Brain microvascular endothelial cell (primary cell): Measurements from ENCODE around the gene MAP2K4.

Source experiments
- DNase-seq: peaks from one replicate; pipeline ENCODE4 v3.0.0-alpha.2; 2020
- H3K27ac ChIP-seq: fragments of 250-450 bp; sonication (Bioruptor Pico); 2 replicates; pipeline ENCODE4 v1.5.1; 2020; ENCODE audit warnings: mild to moderate bottlenecking, moderate library complexity
- H3K27me3 ChIP-seq: fragments of 250-450 bp; sonication (Bioruptor Pico); replicated peaks from 2 replicates; pipeline ENCODE4 v1.5.1; 2020; ENCODE audit warnings: mild to moderate bottlenecking
- H3K36me3 ChIP-seq: fragments of 250-450 bp; sonication (Bioruptor Pico); replicated peaks from 2 replicates; pipeline ENCODE4 v1.5.1; 2020; ENCODE audit warnings: mild to moderate bottlenecking
- H3K4me3 ChIP-seq: 2 replicates; pipeline ENCODE4 v1.5.1; 2011; ENCODE audit warnings: low read depth, mild to moderate bottlenecking, control low read depth, low read length, moderate library complexity
- in situ Hi-C: cut with HindIII; loops from 2 replicates; pipeline ENCODE4 v1.10.0; 2017; ENCODE audit warnings: low sequenced_read_pairs, low pct_ligation_motif_present
- TF ChIP-seq, protein P1 (sequence below): IDR thresholded peaks from 2 replicates; pipeline ENCODE4 v1.5.1; 2011; ENCODE audit warnings: low read depth, mild to moderate bottlenecking, moderate library complexity, low read length, control low read depth, inconsistent platforms; ENCODE audit errors: missing control alignments

Gene MAP2K4

DNA sequence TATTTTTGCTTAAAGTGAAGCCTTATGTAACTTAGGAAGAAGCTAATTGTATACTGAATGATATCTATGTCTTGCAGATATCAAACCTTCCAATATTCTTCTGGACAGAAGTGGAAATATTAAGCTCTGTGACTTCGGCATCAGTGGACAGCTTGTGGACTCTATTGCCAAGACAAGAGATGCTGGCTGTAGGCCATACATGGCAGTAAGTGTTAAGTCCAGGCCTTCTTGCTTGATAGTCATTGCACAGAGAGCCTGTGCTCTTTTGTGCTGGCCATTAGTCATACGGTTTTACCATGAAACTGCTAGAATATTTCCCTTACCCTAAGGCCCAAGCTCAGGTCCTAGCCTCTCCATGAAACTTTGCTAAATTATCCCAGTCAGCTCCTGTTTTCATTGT lies 92.5 kb downstream of the MAP2K4 start:
- H3K36me3 ChIP-seq, result peaks cover 4% of the 10 kb centered on the region
- H3K27me3 ChIP-seq, result no peaks in the 10 kb centered on the region
- no peak overlapping the region for H3K4me3 ChIP-seq
- TF ChIP-seq, protein P1, sequence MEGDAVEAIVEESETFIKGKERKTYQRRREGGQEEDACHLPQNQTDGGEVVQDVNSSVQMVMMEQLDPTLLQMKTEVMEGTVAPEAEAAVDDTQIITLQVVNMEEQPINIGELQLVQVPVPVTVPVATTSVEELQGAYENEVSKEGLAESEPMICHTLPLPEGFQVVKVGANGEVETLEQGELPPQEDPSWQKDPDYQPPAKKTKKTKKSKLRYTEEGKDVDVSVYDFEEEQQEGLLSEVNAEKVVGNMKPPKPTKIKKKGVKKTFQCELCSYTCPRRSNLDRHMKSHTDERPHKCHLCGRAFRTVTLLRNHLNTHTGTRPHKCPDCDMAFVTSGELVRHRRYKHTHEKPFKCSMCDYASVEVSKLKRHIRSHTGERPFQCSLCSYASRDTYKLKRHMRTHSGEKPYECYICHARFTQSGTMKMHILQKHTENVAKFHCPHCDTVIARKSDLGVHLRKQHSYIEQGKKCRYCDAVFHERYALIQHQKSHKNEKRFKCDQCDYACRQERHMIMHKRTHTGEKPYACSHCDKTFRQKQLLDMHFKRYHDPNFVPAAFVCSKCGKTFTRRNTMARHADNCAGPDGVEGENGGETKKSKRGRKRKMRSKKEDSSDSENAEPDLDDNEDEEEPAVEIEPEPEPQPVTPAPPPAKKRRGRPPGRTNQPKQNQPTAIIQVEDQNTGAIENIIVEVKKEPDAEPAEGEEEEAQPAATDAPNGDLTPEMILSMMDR, result no peak
- no peak overlapping the region for H3K27ac ChIP-seq
- in situ Hi-C loops, result no loop called here
- DNase-seq, result no peak

DNA sequence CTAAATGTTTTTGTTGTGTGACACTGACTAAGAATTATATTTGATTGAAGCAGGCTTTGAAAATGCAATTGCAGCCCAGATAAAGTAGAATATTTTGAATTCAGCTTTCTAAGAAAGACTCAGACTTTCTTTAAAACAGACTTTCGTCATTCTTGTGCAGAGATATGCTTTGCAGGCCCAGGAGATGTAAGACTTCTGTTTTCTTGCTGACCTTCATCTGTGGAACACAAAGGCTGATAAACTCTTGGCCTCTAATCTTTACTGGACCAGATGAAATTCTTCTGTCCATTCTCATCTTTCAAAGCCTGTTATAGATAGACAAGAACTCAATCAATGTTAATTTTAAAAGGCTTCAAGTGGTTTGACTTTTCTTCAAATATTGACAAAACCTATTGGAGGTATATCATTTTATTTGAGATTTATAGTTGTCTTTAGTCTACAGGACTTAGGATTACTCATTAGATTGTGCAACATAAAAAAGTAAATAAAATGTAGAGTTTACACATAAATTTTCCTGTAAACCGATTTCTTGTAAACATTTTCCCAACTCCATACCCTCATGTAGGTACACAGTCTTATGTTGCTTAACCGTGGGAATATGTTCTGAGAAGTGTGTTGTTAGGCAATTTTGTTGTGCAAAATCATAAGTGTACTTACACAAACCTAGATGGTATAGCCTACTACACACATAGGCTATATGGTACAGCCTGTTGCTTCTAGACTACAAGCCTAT lies 94.2 kb downstream of the MAP2K4 start:
- Histone ChIP-seq H3K36me3 (peaks cover 5% of the 10 kb centered on the region), H3K27me3 (no peaks in the 10 kb centered on the region), H3K4me3 (no peak overlapping the region), H3K27ac (no peak overlapping the region)
- in situ Hi-C loops, result no loop called here
- TF ChIP-seq, protein P1, result no peak
- no peak for DNase-seq

GRCh38 chr17:12116143-12116542 lies 95.5 kb downstream of the MAP2K4 start:
- Histone ChIP-seq H3K36me3 (peaks cover 5% of the 10 kb centered on the region), H3K4me3 (no peak overlapping the region), H3K27ac (no peak overlapping the region), H3K27me3 (no peaks in the 10 kb centered on the region)
- in situ Hi-C loops, result no loop called here
- no peak for DNase-seq
- TF ChIP-seq, protein P1, result no peak

DNA sequence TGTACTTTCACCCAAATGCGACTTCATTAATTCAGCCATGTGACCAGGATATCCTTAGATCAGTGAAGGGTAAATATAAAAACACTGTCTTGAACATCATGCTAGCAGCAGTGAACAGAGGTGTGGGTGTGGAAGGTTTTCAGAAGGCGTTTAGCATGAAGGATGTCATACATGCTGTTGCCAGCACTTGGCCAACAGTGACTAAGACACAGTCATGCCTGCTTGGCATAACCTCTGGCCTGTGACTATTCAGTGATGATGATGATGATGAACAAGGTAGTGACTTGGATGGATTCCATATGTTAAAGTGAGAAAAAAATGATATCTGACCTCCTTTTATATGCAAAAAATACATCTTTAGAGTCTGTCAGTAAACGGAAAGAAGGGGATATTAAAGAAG lies 97.9 kb downstream of the MAP2K4 start:
- DNase-seq, result no peak
- in situ Hi-C loops, result no loop called here
- Histone ChIP-seq H3K27me3 (no peaks in the 10 kb centered on the region), H3K36me3 (peaks cover 3% of the 10 kb centered on the region), H3K27ac (no peak overlapping the region), H3K4me3 (no peak overlapping the region)
- TF ChIP-seq, protein P1, result no peak

DNA sequence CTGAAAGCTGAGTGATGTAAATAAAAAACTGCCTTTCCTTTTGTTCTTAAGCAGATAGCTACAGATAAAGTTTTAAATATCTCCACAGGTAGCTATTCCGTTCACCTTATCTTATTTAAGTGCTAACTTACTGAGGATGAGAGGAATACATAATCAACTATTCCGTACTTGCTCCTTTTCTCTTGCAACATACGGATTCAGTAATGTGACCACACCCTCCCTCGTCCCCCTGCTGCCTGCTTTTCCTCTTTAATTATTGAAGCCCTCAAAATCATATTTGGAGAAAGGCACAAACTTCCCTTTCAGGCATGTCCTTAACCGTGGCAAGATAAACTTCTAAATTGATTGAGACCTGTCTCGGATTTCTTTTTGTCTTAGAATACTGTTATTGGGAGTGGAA lies 101.4 kb downstream of the MAP2K4 start:
- no peaks in the 10 kb centered on the region for H3K27me3 ChIP-seq
- no peak overlapping the region for H3K27ac ChIP-seq
- TF ChIP-seq, protein P1, result no peak
- no peak overlapping the region for H3K4me3 ChIP-seq
- H3K36me3 ChIP-seq, result peaks cover 10% of the 10 kb centered on the region
- in situ Hi-C loops, result no loop called here
- no peak for DNase-seq

GRCh38 chr17:12127177-12127576 lies 106.5 kb downstream of the MAP2K4 start:
- Histone ChIP-seq H3K4me3 (no peak overlapping the region), H3K27me3 (no peaks in the 10 kb centered on the region), H3K36me3 (peaks cover 13% of the 10 kb centered on the region), H3K27ac (no peak overlapping the region)
- TF ChIP-seq, protein P1, result no peak
- DNase-seq, result no peak
- in situ Hi-C loops, result no loop called here
